Panc1 (cell line): Measurements from ENCODE around the gene ZCCHC2.

ENCODE experiments used
- CTCF ChIP-seq: fragments of 450-650 bp; IDR thresholded peaks from 2 replicates; pipeline ENCODE4 v1.5.1; 2017; ENCODE audit warnings: mild to moderate bottlenecking
- POLR2AphosphoS5 ChIP-seq: IDR thresholded peaks from 2 replicates; pipeline ENCODE4 v1.6.1; 2012; ENCODE audit warnings: mild to moderate bottlenecking, low read depth, low read length, moderate library complexity

GRCh38 chr18:62625019-62625418, 102.2 kb downstream of the ZCCHC2 start:
- TF ChIP-seq CTCF (no peak), POLR2AphosphoS5 (no peak)
